ENCODE data around the gene NSUN4. TPM values are rescaled to one million over a fixed set of nuclear protein-coding genes. Genes with fewer than 3 reads are reported as not detected.

NSUN4 gene
- total and polyA plus RNA-seq, 9 donors: 12.2 to 35.2 (median 17.4) TPM

GRCh38 chr1:46303872-46304326 is 36.7 kb upstream of the NSUN4 start:
- H3K27ac ChIP-seq: peak overlapping the region in 1 of 2 donors; percentile 97
- H3K36me3 ChIP-seq: no peaks in the 10 kb centered on the region
- peak overlapping the region; percentile 88 for H3K4me3 ChIP-seq
- peaks cover 13% of the 10 kb centered on the region for H3K4me1 ChIP-seq (ENCODE audit: insufficient read depth)
- no peak for TF ChIP-seq CTCF (IDR thresholded peaks at IDR 0.05)
- DNase-seq: no peak
- intact Hi-C loops (cut with DNase I): loop anchor here in 1 of 4 donors (5.0 kb wide), 1 partner anchor 38 kb away; the partner anchor contains the start of gene NSUN4
- no peaks in the 10 kb centered on the region for H3K27me3 ChIP-seq
- no peaks in the 10 kb centered on the region for H3K9me3 ChIP-seq
- 0% methylated on average over 12 to 14 of the region's 14 CpGs for WGBS, 3 donors

DNA sequence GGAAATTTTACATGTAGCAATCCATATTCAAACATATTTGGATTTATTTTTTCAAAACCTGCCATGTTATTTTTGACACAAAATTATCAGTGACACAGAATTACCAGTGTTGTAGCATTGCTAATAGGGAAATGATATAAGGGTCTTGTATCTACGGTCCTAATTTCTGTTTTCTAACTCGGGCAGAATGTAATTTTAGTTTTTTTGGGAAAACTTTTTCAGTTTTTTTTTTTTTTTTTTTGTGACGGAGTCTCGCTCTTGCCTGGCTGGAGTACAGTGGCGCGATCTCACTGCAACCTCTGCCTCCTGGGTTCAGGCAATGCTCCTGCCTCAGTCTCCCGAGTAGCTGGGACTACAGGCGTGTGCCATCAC is 34.5 kb upstream of the NSUN4 start:
- H3K36me3 ChIP-seq: no peaks in the 10 kb centered on the region
- intact Hi-C loops (cut with DNase I): no loop called here
- DNase-seq: no peak
- no peaks in the 10 kb centered on the region for H3K9me3 ChIP-seq
- no peaks in the 10 kb centered on the region for H3K27me3 ChIP-seq
- H3K4me1 ChIP-seq (ENCODE audit: insufficient read depth): peaks cover 9% of the 10 kb centered on the region
- WGBS, 3 donors: 88 to 93% (median 91%) methylated on average over 8 of the region's 8 CpGs
- no peak for TF ChIP-seq POLR2A (IDR thresholded peaks at IDR 0.05)
- no peak for TF ChIP-seq EP300 (IDR thresholded peaks at IDR 0.05)
- TF ChIP-seq CTCF (IDR thresholded peaks at IDR 0.05): no peak
- H3K4me3 ChIP-seq: no peak overlapping the region
- H3K27ac ChIP-seq: no peak overlapping the region

DNA sequence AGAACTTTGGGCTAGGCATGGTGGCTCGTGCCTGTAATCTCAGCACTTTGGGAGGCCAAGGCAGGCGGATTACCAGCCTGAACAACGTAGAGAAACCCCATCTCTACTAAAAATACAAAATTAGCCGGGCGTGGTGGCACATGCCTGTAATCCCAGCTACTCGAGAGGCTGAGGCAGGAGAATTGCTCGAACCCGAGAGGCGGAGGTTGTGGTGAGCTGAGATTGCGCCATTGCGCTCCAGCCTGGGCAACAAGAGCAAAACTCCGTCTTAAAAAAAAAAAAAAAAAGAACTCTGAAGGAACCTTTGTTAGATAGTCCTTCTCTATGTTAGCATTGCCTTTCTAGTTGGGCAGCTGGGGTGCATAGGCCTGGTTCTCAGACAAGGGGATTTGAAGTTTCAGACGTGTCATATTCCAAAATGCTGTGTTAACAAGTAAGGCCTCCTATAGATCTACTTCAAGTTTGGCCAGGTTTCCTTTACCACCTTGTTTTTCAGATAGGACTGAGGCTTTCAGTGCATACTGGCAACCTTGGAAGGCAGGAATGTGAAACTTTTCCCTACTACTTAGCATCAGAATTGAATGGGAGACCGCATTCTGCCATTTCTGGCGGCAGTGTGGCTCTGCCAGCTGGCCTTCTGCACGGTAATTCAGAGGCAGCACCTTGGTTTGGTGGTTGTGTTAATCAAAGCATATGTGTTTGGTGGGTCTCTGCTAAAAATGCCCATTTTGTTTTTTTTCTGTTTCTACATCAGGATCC is 31.0 kb upstream of the NSUN4 start:
- intact Hi-C loops (cut with DNase I): no loop called here
- TF ChIP-seq POLR2A (IDR thresholded peaks at IDR 0.05) (no peak), CTCF (IDR thresholded peaks at IDR 0.05) (no peak), EP300 (IDR thresholded peaks at IDR 0.05) (no peak)
- no peak for DNase-seq
- Histone ChIP-seq H3K4me1 (ENCODE audit: insufficient read depth) (peaks cover 6% of the 10 kb centered on the region), H3K27me3 (no peaks in the 10 kb centered on the region), H3K9me3 (peaks cover 0 to 3% of the 10 kb centered on the region in 2 donors), H3K4me3 (no peak overlapping the region), H3K36me3 (no peaks in the 10 kb centered on the region), H3K27ac (no peak overlapping the region)
- 90 to 92% (median 91%) methylated on average over 16 of the region's 16 CpGs for WGBS, 3 donors

- Histone ChIP-seq H3K4me1 (ENCODE audit: insufficient read depth) (peaks cover 2% of the 10 kb centered on the region), H3K27me3 (no peaks in the 10 kb centered on the region), H3K36me3 (no peaks in the 10 kb centered on the region), H3K9me3 (peaks cover 0 to 3% of the 10 kb centered on the region in 2 donors), H3K4me3 (no peak overlapping the region), H3K27ac (no peak overlapping the region)
- no peak for DNase-seq
- WGBS, 3 donors: 96 to 99% (median 98%) methylated on average over 4 of the region's 4 CpGs
- TF ChIP-seq POLR2A (IDR thresholded peaks at IDR 0.05) (no peak), CTCF (IDR thresholded peaks at IDR 0.05) (no peak), EP300 (IDR thresholded peaks at IDR 0.05) (no peak)
- intact Hi-C loops (cut with DNase I): no loop called here
Measured at GRCh38 chr1:46310321-46310720, 30.3 kb upstream of the NSUN4 start.

Data from ovary (tissue), 9 donors.